GM23338 (cell line): ENCODE data around the gene RPUSD1. TPM values are rescaled to one million over a fixed set of nuclear protein-coding genes. Genes with fewer than 3 reads are reported as not detected.

ENCODE experiments used
- ATAC-seq: fragments of 200-7000 bp; cut with Tn5 transposase; 3 replicates; pipeline ENCODE4 v1.9.1; 2020
- DNase-seq: peaks from one replicate; pipeline ENCODE4 v3.0.0-alpha.2; 2015; ENCODE audit warnings: low spot score
- H2AFZ ChIP-seq: fragments of 200-600 bp; sonication (generic); 2 replicates; pipeline ENCODE4 v1.8.0; 2016; ENCODE audit warnings: antibody characterized with exemption, mild to moderate bottlenecking, moderate library complexity
- H3F3A ChIP-seq: fragments of 200-600 bp; sonication (generic); replicated peaks from 2 replicates; pipeline ENCODE4 v1.8.0; 2017; ENCODE audit warnings: antibody characterized with exemption, mixed run types, low read depth
- H3K27ac ChIP-seq: fragments of 200-600 bp; sonication (generic); 2 replicates; pipeline ENCODE4 v1.6.1; 2016; ENCODE audit warnings: low read depth
- H3K27me3 ChIP-seq: fragments of 200-600 bp; sonication (generic); 2 replicates; pipeline ENCODE4 v1.8.0; 2016; ENCODE audit warnings: mild to moderate bottlenecking, mixed run types, moderate library complexity; ENCODE audit not compliant: insufficient read depth
- H3K36me3 ChIP-seq: fragments of 200-600 bp; sonication (generic); 2 replicates; pipeline ENCODE4 v1.8.0; 2016; ENCODE audit warnings: mild to moderate bottlenecking; ENCODE audit not compliant: insufficient read depth
- H3K4me1 ChIP-seq: fragments of 200-600 bp; sonication (generic); 2 replicates; pipeline ENCODE4 v1.8.0; 2016; ENCODE audit warnings: mild to moderate bottlenecking, moderate library complexity; ENCODE audit not compliant: insufficient read depth
- H3K4me2 ChIP-seq: fragments of 200-600 bp; sonication (generic); 2 replicates; pipeline ENCODE4 v1.7.1; 2017; ENCODE audit warnings: mixed run types
- H3K4me3 ChIP-seq: fragments of 200-600 bp; sonication (generic); 2 replicates; pipeline ENCODE4 v1.6.1; 2016; ENCODE audit warnings: mixed run types
- H3K79me2 ChIP-seq: fragments of 200-600 bp; sonication (generic); replicated peaks from 2 replicates; pipeline ENCODE4 v1.8.0; 2017; ENCODE audit warnings: mild to moderate bottlenecking; ENCODE audit not compliant: insufficient read depth
- H3K9me2 ChIP-seq: fragments of 200-600 bp; sonication (generic); 2 replicates; pipeline ENCODE4 v1.8.0; 2017; ENCODE audit not compliant: insufficient read depth
- H4K20me1 ChIP-seq: fragments of 200-600 bp; sonication (generic); replicated peaks from 2 replicates; pipeline ENCODE4 v1.8.0; 2017; ENCODE audit warnings: mild to moderate bottlenecking; ENCODE audit not compliant: insufficient read depth
- H3K27ac Mint-ChIP-seq: 2 replicates; pipeline ENCODE4 v1.8.0; 2020; ENCODE audit warnings: inconsistent platforms, mild to moderate bottlenecking, moderate library complexity, mixed read lengths
- H3K27me3 Mint-ChIP-seq: 3 replicates; pipeline ENCODE4 v1.8.0; 2022; ENCODE audit warnings: low read depth, mild to moderate bottlenecking, moderate library complexity, mixed read lengths, inconsistent platforms; ENCODE audit not compliant: insufficient read depth, poor library complexity
- H3K36me3 Mint-ChIP-seq: 3 replicates; pipeline ENCODE4 v1.8.0; 2021; ENCODE audit warnings: low read depth, mild to moderate bottlenecking, inconsistent platforms, moderate library complexity, mixed read lengths
- H3K4me1 Mint-ChIP-seq: 3 replicates; pipeline ENCODE4 v1.8.0; 2020; ENCODE audit warnings: mild to moderate bottlenecking, inconsistent platforms, mixed read lengths
- H3K4me3 Mint-ChIP-seq: 3 replicates; pipeline ENCODE4 v1.8.0; 2021; ENCODE audit warnings: moderate library complexity, mild to moderate bottlenecking, inconsistent platforms, mixed read lengths
- H3K9me3 Mint-ChIP-seq: 3 replicates; pipeline ENCODE4 v1.8.0; 2020; ENCODE audit warnings: moderate library complexity, mild to moderate bottlenecking, inconsistent platforms, mixed read lengths
- CREB1 ChIP-seq: fragments of 250-450 bp; sonication (Bioruptor Pico); IDR thresholded peaks from 2 replicates; pipeline ENCODE4 v1.5.0; 2020; ENCODE audit warnings: low read depth, mild to moderate bottlenecking, moderate library complexity
- EZH2 ChIP-seq: fragments of 200-600 bp; sonication (generic); IDR thresholded peaks from one replicate; pipeline ENCODE4 v1.8.0; 2017; ENCODE audit warnings: antibody characterized with exemption, mild to moderate bottlenecking, low read depth; ENCODE audit not compliant: unreplicated experiment
- EZH2phosphoT487 ChIP-seq: fragments of 200-600 bp; sonication (generic); IDR thresholded peaks from one replicate; pipeline ENCODE4 v1.8.1; 2018; ENCODE audit warnings: antibody characterized with exemption; ENCODE audit not compliant: unreplicated experiment
- JUNB ChIP-seq: IDR thresholded peaks from one replicate; pipeline ENCODE4 v1.6.1; 2016; ENCODE audit warnings: antibody characterized with exemption; ENCODE audit not compliant: unreplicated experiment
- NANOG ChIP-seq: IDR thresholded peaks from 2 replicates; pipeline ENCODE4 v1.6.1; 2016; ENCODE audit warnings: antibody characterized with exemption, borderline replicate concordance
- POLR2AphosphoS5 ChIP-seq: IDR thresholded peaks from 2 replicates; pipeline ENCODE4 v1.6.1; 2016; ENCODE audit warnings: antibody characterized with exemption, low read depth
- STAT1 ChIP-seq: IDR thresholded peaks from one replicate; pipeline ENCODE4 v1.6.1; 2016; ENCODE audit warnings: antibody characterized with exemption; ENCODE audit not compliant: unreplicated experiment
- ZNF114 ChIP-seq: fragments of 250-450 bp; sonication (Bioruptor Pico); IDR thresholded peaks from 2 replicates; pipeline ENCODE4 v1.5.0; 2020; ENCODE audit warnings: mild to moderate bottlenecking, moderate library complexity
- ZNF331 ChIP-seq: fragments of 250-450 bp; sonication (Bioruptor Pico); IDR thresholded peaks from 2 replicates; pipeline ENCODE4 v1.5.0; 2020; ENCODE audit warnings: low read depth, mild to moderate bottlenecking, moderate library complexity
- polyA plus RNA-seq: library from polyadenylated mRNA; unstranded; fragments of >200 nt; fragmentation: Nextera tagmentation; extraction: Ambion mirVana; gene quantifications from 2 replicates; pipeline ENCODE4 v1.2.1, GENCODE V29; 2016
- total RNA-seq: library from RNA; depleted of rRNA; stranded (reverse); fragments of >200 nt; shearing (Covaris generic); gene quantifications from 2 replicates; pipeline ENCODE4 v1.2.3, GENCODE V29; 2014
- TF ChIP-seq, protein P1 (sequence below): IDR thresholded peaks from 2 replicates; pipeline ENCODE4 v1.6.1; 2016; ENCODE audit warnings: antibody characterized with exemption
- TF ChIP-seq, protein P2 (sequence below), 2 experiments: fragments of 200-600 bp in 1 of 2; sonication (generic) in 1 of 2; conservative IDR thresholded peaks; 2 replicates each; pipeline versions ENCODE4 v1.5.1 to v1.6.1; 2016 to 2017; ENCODE audit warnings: antibody characterized with exemption in 2 of 2, low read depth in 2 of 2, mild to moderate bottlenecking in 2 of 2, moderate library complexity in 1 of 2
- TF ChIP-seq, protein P3 (sequence below): fragments of 250-450 bp; sonication (Bioruptor Pico); IDR thresholded peaks from 2 replicates; pipeline ENCODE4 v1.5.0; 2020; ENCODE audit warnings: mild to moderate bottlenecking, moderate library complexity
- TF ChIP-seq, protein P4 (sequence below): IDR thresholded peaks from one replicate; pipeline ENCODE4 v1.6.1; 2018; ENCODE audit warnings: antibody characterized with exemption; ENCODE audit not compliant: unreplicated experiment

RPUSD1 gene
- total and polyA plus RNA-seq, 2 experiments from 2014 or later: 19.1 to 79.5 TPM

DNA sequence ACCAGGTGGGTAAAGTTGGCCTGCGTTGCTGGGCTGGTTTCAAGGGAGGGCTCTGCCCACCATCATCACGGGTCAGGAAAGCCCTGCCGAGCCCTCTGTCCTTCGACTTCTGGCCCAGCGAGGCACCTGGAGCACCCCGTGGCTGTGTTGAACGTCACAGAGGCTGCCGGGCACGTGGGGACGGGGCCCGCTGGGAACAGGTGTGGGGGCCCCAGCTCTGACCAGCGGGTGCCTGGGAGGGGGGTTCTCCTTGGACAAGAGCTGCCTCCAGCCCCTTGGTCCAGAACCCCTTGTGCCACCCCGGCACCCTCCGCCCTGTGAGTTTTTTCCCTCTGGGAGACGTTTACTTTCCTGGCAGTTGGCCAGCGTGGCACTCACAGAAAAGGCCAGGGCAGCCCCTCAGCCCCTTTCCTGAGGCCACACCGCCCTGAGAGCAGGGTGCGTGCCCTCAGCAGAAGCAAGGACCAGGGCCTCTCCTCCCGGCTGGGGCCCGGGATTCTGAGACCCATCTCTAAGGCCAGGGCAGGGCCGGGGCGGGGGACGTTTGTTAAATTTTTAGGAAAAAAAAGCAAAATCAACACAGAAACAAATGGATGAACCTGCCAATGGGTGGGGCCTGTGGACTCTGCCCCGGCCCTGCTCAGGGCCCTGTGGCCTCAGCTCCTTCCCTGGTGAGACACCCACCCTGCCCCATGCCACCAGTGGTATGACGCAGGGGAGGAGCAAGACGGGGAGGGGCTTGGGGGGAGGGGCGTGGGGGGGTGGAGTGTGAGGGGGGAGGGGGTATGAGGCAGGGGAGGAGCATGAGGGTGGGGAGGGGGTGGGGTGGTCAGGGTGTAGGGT lies 43.6 kb upstream of the RPUSD1 start:
- H3K27ac ChIP-seq: no peak overlapping the region
- H3K27me3 ChIP-seq: no peaks in the 10 kb centered on the region
- H3K36me3 Mint-ChIP-seq: peaks cover 4% of the 10 kb centered on the region; the same call in 1 of the 3 replicates
- H3F3A ChIP-seq: no peaks in the 10 kb centered on the region
- no peak overlapping the region for H3K4me2 ChIP-seq
- H3K4me3 Mint-ChIP-seq: no peak overlapping the region
- no peak overlapping the region for H3K27ac Mint-ChIP-seq
- H2AFZ ChIP-seq: no peak overlapping the region
- no peaks in the 10 kb centered on the region for H3K4me1 ChIP-seq
- H3K4me3 ChIP-seq: no peak overlapping the region
- no peaks in the 10 kb centered on the region for H3K4me1 Mint-ChIP-seq
- no peaks in the 10 kb centered on the region for H3K79me2 ChIP-seq
- H3K9me3 Mint-ChIP-seq: peaks cover 14% of the 10 kb centered on the region
- H4K20me1 ChIP-seq: no peaks in the 10 kb centered on the region
- H3K36me3 ChIP-seq: 0 out of 2 replicates have a peak, but pooled peaks cover 3% of the 10 kb centered on the region
- H3K9me2 ChIP-seq: no peaks in the 10 kb centered on the region
- ATAC-seq (no peak), DNase-seq (no peak)
- TF ChIP-seq POLR2AphosphoS5 (no peak), EZH2 (no peak), ZNF331 (CRISPR knock-in tag) (no peak), CREB1 (CRISPR knock-in tag) (no peak), ZNF114 (CRISPR knock-in tag) (no peak), JUNB (no peak), EZH2phosphoT487 (no peak), NANOG (no peak), STAT1 (no peak)
- TF ChIP-seq, protein P1, sequence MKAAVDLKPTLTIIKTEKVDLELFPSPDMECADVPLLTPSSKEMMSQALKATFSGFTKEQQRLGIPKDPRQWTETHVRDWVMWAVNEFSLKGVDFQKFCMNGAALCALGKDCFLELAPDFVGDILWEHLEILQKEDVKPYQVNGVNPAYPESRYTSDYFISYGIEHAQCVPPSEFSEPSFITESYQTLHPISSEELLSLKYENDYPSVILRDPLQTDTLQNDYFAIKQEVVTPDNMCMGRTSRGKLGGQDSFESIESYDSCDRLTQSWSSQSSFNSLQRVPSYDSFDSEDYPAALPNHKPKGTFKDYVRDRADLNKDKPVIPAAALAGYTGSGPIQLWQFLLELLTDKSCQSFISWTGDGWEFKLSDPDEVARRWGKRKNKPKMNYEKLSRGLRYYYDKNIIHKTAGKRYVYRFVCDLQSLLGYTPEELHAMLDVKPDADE: no peak
- TF ChIP-seq, protein P2, sequence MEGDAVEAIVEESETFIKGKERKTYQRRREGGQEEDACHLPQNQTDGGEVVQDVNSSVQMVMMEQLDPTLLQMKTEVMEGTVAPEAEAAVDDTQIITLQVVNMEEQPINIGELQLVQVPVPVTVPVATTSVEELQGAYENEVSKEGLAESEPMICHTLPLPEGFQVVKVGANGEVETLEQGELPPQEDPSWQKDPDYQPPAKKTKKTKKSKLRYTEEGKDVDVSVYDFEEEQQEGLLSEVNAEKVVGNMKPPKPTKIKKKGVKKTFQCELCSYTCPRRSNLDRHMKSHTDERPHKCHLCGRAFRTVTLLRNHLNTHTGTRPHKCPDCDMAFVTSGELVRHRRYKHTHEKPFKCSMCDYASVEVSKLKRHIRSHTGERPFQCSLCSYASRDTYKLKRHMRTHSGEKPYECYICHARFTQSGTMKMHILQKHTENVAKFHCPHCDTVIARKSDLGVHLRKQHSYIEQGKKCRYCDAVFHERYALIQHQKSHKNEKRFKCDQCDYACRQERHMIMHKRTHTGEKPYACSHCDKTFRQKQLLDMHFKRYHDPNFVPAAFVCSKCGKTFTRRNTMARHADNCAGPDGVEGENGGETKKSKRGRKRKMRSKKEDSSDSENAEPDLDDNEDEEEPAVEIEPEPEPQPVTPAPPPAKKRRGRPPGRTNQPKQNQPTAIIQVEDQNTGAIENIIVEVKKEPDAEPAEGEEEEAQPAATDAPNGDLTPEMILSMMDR (conservative IDR thresholded peaks at IDR 0.05; ENCODE audit: low read depth in 2 of 2): no peak
- TF ChIP-seq, protein P3, sequence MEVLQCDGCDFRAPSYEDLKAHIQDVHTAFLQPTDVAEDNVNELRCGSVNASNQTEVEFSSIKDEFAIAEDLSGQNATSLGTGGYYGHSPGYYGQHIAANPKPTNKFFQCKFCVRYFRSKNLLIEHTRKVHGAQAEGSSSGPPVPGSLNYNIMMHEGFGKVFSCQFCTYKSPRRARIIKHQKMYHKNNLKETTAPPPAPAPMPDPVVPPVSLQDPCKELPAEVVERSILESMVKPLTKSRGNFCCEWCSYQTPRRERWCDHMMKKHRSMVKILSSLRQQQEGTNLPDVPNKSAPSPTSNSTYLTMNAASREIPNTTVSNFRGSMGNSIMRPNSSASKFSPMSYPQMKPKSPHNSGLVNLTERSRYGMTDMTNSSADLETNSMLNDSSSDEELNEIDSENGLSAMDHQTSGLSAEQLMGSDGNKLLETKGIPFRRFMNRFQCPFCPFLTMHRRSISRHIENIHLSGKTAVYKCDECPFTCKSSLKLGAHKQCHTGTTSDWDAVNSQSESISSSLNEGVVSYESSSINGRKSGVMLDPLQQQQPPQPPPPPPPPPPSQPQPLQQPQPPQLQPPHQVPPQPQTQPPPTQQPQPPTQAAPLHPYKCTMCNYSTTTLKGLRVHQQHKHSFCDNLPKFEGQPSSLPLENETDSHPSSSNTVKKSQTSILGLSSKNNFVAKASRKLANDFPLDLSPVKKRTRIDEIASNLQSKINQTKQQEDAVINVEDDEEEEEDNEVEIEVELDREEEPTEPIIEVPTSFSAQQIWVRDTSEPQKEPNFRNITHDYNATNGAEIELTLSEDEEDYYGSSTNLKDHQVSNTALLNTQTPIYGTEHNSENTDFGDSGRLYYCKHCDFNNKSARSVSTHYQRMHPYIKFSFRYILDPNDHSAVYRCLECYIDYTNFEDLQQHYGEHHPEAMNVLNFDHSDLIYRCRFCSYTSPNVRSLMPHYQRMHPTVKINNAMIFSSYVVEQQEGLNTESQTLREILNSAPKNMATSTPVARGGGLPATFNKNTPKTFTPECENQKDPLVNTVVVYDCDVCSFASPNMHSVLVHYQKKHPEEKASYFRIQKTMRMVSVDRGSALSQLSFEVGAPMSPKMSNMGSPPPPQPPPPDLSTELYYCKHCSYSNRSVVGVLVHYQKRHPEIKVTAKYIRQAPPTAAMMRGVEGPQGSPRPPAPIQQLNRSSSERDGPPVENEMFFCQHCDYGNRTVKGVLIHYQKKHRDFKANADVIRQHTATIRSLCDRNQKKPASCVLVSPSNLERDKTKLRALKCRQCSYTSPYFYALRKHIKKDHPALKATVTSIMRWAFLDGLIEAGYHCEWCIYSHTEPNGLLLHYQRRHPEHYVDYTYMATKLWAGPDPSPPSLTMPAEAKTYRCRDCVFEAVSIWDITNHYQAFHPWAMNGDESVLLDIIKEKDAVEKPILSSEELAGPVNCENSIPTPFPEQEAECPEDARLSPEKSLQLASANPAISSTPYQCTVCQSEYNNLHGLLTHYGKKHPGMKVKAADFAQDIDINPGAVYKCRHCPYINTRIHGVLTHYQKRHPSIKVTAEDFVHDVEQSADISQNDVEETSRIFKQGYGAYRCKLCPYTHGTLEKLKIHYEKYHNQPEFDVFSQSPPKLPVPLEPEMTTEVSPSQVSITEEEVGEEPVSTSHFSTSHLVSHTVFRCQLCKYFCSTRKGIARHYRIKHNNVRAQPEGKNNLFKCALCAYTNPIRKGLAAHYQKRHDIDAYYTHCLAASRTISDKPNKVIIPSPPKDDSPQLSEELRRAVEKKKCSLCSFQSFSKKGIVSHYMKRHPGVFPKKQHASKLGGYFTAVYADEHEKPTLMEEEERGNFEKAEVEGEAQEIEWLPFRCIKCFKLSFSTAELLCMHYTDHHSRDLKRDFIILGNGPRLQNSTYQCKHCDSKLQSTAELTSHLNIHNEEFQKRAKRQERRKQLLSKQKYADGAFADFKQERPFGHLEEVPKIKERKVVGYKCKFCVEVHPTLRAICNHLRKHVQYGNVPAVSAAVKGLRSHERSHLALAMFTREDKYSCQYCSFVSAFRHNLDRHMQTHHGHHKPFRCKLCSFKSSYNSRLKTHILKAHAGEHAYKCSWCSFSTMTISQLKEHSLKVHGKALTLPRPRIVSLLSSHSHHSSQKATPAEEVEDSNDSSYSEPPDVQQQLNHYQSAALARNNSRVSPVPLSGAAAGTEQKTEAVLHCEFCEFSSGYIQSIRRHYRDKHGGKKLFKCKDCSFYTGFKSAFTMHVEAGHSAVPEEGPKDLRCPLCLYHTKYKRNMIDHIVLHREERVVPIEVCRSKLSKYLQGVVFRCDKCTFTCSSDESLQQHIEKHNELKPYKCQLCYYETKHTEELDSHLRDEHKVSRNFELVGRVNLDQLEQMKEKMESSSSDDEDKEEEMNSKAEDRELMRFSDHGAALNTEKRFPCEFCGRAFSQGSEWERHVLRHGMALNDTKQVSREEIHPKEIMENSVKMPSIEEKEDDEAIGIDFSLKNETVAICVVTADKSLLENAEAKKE (CRISPR knock-in tag): no peak
- TF ChIP-seq, protein P4, sequence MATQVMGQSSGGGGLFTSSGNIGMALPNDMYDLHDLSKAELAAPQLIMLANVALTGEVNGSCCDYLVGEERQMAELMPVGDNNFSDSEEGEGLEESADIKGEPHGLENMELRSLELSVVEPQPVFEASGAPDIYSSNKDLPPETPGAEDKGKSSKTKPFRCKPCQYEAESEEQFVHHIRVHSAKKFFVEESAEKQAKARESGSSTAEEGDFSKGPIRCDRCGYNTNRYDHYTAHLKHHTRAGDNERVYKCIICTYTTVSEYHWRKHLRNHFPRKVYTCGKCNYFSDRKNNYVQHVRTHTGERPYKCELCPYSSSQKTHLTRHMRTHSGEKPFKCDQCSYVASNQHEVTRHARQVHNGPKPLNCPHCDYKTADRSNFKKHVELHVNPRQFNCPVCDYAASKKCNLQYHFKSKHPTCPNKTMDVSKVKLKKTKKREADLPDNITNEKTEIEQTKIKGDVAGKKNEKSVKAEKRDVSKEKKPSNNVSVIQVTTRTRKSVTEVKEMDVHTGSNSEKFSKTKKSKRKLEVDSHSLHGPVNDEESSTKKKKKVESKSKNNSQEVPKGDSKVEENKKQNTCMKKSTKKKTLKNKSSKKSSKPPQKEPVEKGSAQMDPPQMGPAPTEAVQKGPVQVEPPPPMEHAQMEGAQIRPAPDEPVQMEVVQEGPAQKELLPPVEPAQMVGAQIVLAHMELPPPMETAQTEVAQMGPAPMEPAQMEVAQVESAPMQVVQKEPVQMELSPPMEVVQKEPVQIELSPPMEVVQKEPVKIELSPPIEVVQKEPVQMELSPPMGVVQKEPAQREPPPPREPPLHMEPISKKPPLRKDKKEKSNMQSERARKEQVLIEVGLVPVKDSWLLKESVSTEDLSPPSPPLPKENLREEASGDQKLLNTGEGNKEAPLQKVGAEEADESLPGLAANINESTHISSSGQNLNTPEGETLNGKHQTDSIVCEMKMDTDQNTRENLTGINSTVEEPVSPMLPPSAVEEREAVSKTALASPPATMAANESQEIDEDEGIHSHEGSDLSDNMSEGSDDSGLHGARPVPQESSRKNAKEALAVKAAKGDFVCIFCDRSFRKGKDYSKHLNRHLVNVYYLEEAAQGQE: no peak
- H3K27me3 Mint-ChIP-seq: peaks cover 8% of the 10 kb centered on the region
